CD4-positive, alpha-beta T cell (primary cell): ENCODE results near the gene PDE8B. TPM values are rescaled to one million over a fixed set of nuclear protein-coding genes. Genes with fewer than 3 reads are reported as not detected.

Source experiments
- ATAC-seq: fragments of 200-7000 bp; cut with Tn5 transposase; one replicate; pipeline ENCODE4 v1.10.0; 2022; ENCODE audit warnings: mild to moderate bottlenecking; ENCODE audit not compliant: poor library complexity
- CTCF ChIA-PET: fragments of 350-600 bp; sonication (Branson Sonifier 250); formaldehyde crosslinking; loops from one replicate; lab custom pipeline; 2021; ENCODE audit warnings: antibody characterized with exemption, inconsistent platforms; lab: Charles Lee
- POLR2A ChIA-PET: fragments of 350-600 bp; sonication (Branson Sonifier 250); formaldehyde crosslinking; loops from one replicate; lab custom pipeline; 2021; ENCODE audit warnings: antibody characterized with exemption, inconsistent platforms; lab: Charles Lee
- DNase-seq, 14 experiments: peaks; one replicate each; pipeline ENCODE4 v3.0.0-alpha.2; 2013 to 2020; ENCODE audit warnings: mixed read lengths in 2 of 14
- H3K27ac ChIP-seq, 2 donors: one replicate each; pipeline versions ENCODE4 v1.5.1 to v1.7.0; 2013; ENCODE audit warnings: low read length in 2 of 2, low read depth in 1 of 2, mild to moderate bottlenecking in 1 of 2
- H3K27me3 ChIP-seq, 2 experiments: 1 replicate in 1 of 2; 2 replicates in 1 of 2; pipeline versions ENCODE4 v1.6.1 to v1.7.0; 2013; ENCODE audit warnings: low read length in 2 of 2, control low read depth in 1 of 2, mild to moderate bottlenecking in 1 of 2, moderate library complexity in 1 of 2; ENCODE audit not compliant: insufficient read depth in 2 of 2, control insufficient read depth in 1 of 2
- H3K36me3 ChIP-seq: one replicate; pipeline ENCODE4 v1.6.1; 2013; ENCODE audit warnings: low read length, control low read depth; ENCODE audit not compliant: insufficient read depth
- H3K4me1 ChIP-seq: one replicate; pipeline ENCODE4 v1.6.1; 2013; ENCODE audit warnings: low read length, control low read depth; ENCODE audit not compliant: insufficient read depth
- H3K4me3 ChIP-seq: one replicate; pipeline ENCODE4 v1.5.1; 2013; ENCODE audit warnings: mild to moderate bottlenecking, low read length, moderate library complexity
- H3K9me3 ChIP-seq, 2 experiments: 1 replicate in 1 of 2; 2 replicates in 1 of 2; pipeline versions ENCODE4 v1.6.1 to v1.7.0; 2013; ENCODE audit warnings: low read length in 2 of 2, mild to moderate bottlenecking in 2 of 2, control low read depth in 1 of 2, moderate library complexity in 1 of 2; ENCODE audit not compliant: control insufficient read depth in 1 of 2, insufficient read depth in 1 of 2
- H3K27ac Mint-ChIP-seq: one replicate; pipeline ENCODE4 v1.8.0; 2020; ENCODE audit warnings: mixed read lengths
- H3K27me3 Mint-ChIP-seq: one replicate; pipeline ENCODE4 v1.8.0; 2021; ENCODE audit warnings: mixed read lengths
- H3K36me3 Mint-ChIP-seq: one replicate; pipeline ENCODE4 v1.8.0; 2021; ENCODE audit warnings: low read depth, mixed read lengths
- H3K4me1 Mint-ChIP-seq: one replicate; pipeline ENCODE4 v1.8.0; 2021; ENCODE audit warnings: low read depth, mixed read lengths
- H3K4me3 Mint-ChIP-seq: one replicate; pipeline ENCODE4 v1.8.0; 2020; ENCODE audit warnings: mild to moderate bottlenecking, mixed read lengths
- H3K9me3 Mint-ChIP-seq: one replicate; pipeline ENCODE4 v1.8.0; 2020; ENCODE audit warnings: mixed read lengths
- intact Hi-C, 2 experiments: fragments of 100-400 bp; cut with DNase I in 1 of 2; cut with micrococcal nuclease in 1 of 2; formaldehyde crosslinking; loops; one replicate each; pipeline versions ENCODE4 v1.15.1 to v1.9.0; 2023 to 2025; cut with DNase I, micrococcal nuclease
- total RNA-seq, 174 experiments: library from RNA in 2 of 174; stranded (reverse) in 2 of 174; gene quantifications; one replicate each; pipeline ENCODE4 v1.2.3 and lab custom pipeline; 2021 to 2026
- TF ChIP-seq, protein P1 (sequence below): fragments of 200-600 bp; IDR thresholded peaks from one replicate; pipeline ENCODE4 v1.8.0; 2022; ENCODE audit warnings: antibody characterized with exemption, mild to moderate bottlenecking

Gene PDE8B
- total RNA-seq, 2 experiments from 2014 or later: 0.22 to 0.27 TPM

DNA sequence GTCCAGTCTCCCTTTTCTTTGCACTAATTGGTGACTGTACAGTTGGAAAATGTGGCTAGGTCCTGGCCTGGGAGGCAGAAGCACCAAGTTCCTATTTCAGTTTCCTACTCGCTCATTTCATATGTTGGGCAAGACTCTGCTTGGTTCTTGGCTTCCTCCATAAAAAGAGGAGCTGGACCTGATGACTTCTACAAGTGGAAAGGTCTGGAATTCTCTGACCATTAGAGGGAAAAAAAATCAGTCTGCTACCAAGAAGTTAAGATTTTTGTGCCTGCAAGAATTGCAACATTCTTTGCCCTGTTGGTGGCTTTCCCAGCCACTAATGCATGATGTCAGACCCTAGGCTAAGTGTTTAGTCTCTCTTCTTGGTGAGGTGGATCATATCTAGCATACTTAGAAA is 190.2 kb downstream of the PDE8B start:
- H3K4me1 ChIP-seq: no peaks in the 10 kb centered on the region
- no peaks in the 10 kb centered on the region for H3K36me3 ChIP-seq
- H3K9me3 Mint-ChIP-seq: no peaks in the 10 kb centered on the region
- H3K27me3 ChIP-seq: no peaks in the 10 kb centered on the region
- POLR2A ChIA-PET: no interaction called here
- CTCF ChIA-PET: no interaction called here
- H3K9me3 ChIP-seq: no peaks in the 10 kb centered on the region
- TF ChIP-seq, protein P1, sequence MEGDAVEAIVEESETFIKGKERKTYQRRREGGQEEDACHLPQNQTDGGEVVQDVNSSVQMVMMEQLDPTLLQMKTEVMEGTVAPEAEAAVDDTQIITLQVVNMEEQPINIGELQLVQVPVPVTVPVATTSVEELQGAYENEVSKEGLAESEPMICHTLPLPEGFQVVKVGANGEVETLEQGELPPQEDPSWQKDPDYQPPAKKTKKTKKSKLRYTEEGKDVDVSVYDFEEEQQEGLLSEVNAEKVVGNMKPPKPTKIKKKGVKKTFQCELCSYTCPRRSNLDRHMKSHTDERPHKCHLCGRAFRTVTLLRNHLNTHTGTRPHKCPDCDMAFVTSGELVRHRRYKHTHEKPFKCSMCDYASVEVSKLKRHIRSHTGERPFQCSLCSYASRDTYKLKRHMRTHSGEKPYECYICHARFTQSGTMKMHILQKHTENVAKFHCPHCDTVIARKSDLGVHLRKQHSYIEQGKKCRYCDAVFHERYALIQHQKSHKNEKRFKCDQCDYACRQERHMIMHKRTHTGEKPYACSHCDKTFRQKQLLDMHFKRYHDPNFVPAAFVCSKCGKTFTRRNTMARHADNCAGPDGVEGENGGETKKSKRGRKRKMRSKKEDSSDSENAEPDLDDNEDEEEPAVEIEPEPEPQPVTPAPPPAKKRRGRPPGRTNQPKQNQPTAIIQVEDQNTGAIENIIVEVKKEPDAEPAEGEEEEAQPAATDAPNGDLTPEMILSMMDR: no peak
- H3K4me3 Mint-ChIP-seq: no peak overlapping the region
- no peak overlapping the region for H3K27ac Mint-ChIP-seq
- DNase-seq: no peak
- H3K27me3 Mint-ChIP-seq: peaks cover 5% of the 10 kb centered on the region
- H3K4me3 ChIP-seq: no peak overlapping the region
- ATAC-seq: no peak
- no peaks in the 10 kb centered on the region for H3K4me1 Mint-ChIP-seq
- no peaks in the 10 kb centered on the region for H3K36me3 Mint-ChIP-seq
- H3K27ac ChIP-seq: no peak overlapping the region
- intact Hi-C loops: no loop called here

DNA sequence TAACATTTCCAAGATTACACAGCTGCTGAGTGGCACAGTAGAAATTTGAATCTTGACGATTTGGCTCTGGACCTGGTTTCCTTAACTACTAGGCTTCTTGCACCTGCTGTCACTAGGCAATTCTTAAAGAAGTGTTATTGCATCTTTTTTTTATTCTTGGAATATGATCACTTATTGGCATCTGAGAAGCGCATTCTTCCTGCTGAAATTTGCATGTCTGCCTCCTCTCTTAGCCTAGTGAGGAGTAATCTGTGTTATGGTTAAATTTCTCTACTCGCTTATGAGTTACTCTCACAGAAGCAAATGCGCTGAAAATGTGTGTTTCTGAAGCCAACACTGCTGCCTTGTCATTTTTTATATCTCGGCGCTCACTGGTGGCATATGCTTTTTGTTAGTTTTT is 192.3 kb downstream of the PDE8B start:
- TF ChIP-seq, protein P1: no peak
- no peak overlapping the region for H3K4me3 Mint-ChIP-seq
- H3K27ac ChIP-seq: no peak overlapping the region
- ChIA-PET POLR2A (no interaction called here), CTCF (no interaction called here)
- no peak for ATAC-seq
- intact Hi-C loops: no loop called here
- H3K36me3 Mint-ChIP-seq: no peaks in the 10 kb centered on the region
- H3K9me3 ChIP-seq: no peaks in the 10 kb centered on the region
- no peaks in the 10 kb centered on the region for H3K4me1 ChIP-seq
- H3K27me3 ChIP-seq: no peaks in the 10 kb centered on the region
- no peaks in the 10 kb centered on the region for H3K4me1 Mint-ChIP-seq
- no peak overlapping the region for H3K4me3 ChIP-seq
- H3K27ac Mint-ChIP-seq: no peak overlapping the region
- H3K9me3 Mint-ChIP-seq: no peaks in the 10 kb centered on the region
- no peaks in the 10 kb centered on the region for H3K36me3 ChIP-seq
- peaks cover 6% of the 10 kb centered on the region for H3K27me3 Mint-ChIP-seq
- DNase-seq: no peak

DNA sequence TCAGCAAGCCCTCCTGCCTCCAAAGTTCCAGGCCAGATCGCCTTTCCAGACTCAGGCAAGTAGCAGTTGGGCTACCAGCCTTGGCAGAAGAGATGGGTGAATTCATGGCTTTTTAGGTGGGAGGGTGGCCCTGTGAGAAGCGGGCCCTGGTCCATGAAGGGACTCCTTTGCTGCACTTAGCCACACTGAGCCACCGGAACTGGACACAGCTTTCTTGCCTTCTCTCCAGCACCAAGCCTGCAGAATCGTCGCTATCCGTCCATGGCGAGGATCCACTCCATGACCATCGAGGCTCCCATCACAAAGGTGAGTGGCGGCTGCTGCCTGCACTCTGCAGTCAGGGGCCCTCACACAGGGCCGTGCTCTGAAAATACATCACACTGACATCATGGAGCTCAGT is 196.7 kb downstream of the PDE8B start:
- no peak for ATAC-seq
- POLR2A ChIA-PET: no interaction called here

More for the DNA sequence above, 196.7 kb downstream of the PDE8B start:
- DNase-seq: no peak
- no peak overlapping the region for H3K4me3 Mint-ChIP-seq
- TF ChIP-seq, protein P1: no peak
- no peak overlapping the region for H3K27ac ChIP-seq
- H3K36me3 ChIP-seq: no peaks in the 10 kb centered on the region
- H3K27ac Mint-ChIP-seq: no peak overlapping the region
- H3K4me1 ChIP-seq: no peaks in the 10 kb centered on the region
- H3K36me3 Mint-ChIP-seq: no peaks in the 10 kb centered on the region
- intact Hi-C loops: no loop called here
- no peak overlapping the region for H3K4me3 ChIP-seq
- H3K4me1 Mint-ChIP-seq: no peaks in the 10 kb centered on the region
- no peaks in the 10 kb centered on the region for H3K9me3 Mint-ChIP-seq
- H3K27me3 ChIP-seq: no peaks in the 10 kb centered on the region
- peaks cover 6% of the 10 kb centered on the region for H3K27me3 Mint-ChIP-seq
- CTCF ChIA-PET: no interaction called here
- no peaks in the 10 kb centered on the region for H3K9me3 ChIP-seq
